Measurements from ENCODE around the gene GGCT.

DNA sequence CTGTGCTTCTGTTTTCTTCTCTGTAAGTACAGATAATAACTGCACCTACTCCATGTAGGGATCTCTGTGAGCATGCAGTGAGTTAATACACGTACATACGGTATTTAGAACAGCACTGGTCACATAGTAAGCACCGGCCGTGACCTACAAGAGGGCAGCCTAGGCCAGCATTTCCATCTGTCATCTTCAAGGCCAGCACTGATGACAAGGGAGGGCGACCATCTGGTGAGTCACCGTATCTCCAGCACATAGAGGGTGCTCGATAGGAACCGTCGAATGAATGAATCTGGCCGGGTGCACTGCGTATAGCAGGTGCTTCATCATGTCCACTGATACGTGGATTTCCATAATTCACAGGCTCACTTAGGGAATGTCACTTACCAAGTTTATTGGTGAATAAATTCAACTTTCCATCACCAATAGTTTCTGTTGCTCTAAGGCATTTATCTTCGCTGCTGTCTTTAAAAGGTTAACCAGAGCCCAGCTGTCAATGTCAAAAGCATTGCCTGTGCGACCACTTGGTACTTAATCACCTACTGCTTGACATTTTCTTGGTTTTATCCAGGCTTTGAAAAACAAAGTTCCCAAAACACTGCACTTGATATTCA is 34.4 kb downstream of the GGCT start:
- no peak for TF ChIP-seq CTCF (IDR thresholded peaks at IDR 0.05; ENCODE audit: insufficient read depth, low read length)
- TF ChIP-seq, protein P1, sequence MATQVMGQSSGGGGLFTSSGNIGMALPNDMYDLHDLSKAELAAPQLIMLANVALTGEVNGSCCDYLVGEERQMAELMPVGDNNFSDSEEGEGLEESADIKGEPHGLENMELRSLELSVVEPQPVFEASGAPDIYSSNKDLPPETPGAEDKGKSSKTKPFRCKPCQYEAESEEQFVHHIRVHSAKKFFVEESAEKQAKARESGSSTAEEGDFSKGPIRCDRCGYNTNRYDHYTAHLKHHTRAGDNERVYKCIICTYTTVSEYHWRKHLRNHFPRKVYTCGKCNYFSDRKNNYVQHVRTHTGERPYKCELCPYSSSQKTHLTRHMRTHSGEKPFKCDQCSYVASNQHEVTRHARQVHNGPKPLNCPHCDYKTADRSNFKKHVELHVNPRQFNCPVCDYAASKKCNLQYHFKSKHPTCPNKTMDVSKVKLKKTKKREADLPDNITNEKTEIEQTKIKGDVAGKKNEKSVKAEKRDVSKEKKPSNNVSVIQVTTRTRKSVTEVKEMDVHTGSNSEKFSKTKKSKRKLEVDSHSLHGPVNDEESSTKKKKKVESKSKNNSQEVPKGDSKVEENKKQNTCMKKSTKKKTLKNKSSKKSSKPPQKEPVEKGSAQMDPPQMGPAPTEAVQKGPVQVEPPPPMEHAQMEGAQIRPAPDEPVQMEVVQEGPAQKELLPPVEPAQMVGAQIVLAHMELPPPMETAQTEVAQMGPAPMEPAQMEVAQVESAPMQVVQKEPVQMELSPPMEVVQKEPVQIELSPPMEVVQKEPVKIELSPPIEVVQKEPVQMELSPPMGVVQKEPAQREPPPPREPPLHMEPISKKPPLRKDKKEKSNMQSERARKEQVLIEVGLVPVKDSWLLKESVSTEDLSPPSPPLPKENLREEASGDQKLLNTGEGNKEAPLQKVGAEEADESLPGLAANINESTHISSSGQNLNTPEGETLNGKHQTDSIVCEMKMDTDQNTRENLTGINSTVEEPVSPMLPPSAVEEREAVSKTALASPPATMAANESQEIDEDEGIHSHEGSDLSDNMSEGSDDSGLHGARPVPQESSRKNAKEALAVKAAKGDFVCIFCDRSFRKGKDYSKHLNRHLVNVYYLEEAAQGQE (IDR thresholded peaks at IDR 0.05; ENCODE audit: insufficient replicate concordance, low read depth), result no peak
- no peak for TF ChIP-seq POLR2AphosphoS5 (IDR thresholded peaks at IDR 0.05; ENCODE audit: low read depth)

All from HL-60 (cell line).